OCI-LY7 (cell line): ENCODE measurements around the gene LRRC4B.

ENCODE experiments used
- EZH2phosphoT487 ChIP-seq: fragments of 200-600 bp; sonication (generic); IDR thresholded peaks from 2 replicates; pipeline ENCODE4 v1.6.1; 2018; ENCODE audit warnings: low read depth, borderline replicate concordance, mild to moderate bottlenecking, mixed run types, antibody characterized with exemption, low read length, moderate library complexity, mixed read lengths
- TF ChIP-seq, protein P1 (sequence below): fragments of 200-600 bp; sonication (generic); conservative IDR thresholded peaks from 2 replicates; pipeline ENCODE4 v1.5.1; 2014; ENCODE audit warnings: mild to moderate bottlenecking, antibody characterized with exemption, low read length, moderate library complexity, mixed read lengths

DNA sequence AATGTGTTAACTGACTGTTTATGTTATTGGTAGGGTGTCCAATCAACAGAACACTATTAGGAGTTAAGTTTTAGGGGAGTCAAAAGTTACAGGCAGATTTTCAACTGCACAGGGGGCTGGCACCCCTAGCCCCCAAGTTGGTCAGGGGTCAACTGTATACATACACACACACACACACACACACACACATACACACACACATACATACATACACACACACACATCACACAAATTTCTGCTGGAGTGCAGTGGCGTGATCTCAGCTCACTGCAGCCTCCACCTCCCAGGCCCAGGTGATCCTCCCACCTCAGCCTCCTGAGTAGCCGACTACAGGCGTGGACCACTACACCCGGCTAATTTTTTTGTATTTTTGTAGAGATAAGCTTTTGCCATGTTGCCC lies 10.2 kb downstream of the LRRC4B start:
- TF ChIP-seq, protein P1, sequence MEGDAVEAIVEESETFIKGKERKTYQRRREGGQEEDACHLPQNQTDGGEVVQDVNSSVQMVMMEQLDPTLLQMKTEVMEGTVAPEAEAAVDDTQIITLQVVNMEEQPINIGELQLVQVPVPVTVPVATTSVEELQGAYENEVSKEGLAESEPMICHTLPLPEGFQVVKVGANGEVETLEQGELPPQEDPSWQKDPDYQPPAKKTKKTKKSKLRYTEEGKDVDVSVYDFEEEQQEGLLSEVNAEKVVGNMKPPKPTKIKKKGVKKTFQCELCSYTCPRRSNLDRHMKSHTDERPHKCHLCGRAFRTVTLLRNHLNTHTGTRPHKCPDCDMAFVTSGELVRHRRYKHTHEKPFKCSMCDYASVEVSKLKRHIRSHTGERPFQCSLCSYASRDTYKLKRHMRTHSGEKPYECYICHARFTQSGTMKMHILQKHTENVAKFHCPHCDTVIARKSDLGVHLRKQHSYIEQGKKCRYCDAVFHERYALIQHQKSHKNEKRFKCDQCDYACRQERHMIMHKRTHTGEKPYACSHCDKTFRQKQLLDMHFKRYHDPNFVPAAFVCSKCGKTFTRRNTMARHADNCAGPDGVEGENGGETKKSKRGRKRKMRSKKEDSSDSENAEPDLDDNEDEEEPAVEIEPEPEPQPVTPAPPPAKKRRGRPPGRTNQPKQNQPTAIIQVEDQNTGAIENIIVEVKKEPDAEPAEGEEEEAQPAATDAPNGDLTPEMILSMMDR, result no peak
- TF ChIP-seq EZH2phosphoT487, result no peak
